AG09309 (cell line): ENCODE data around the gene AAMP.
"Not testable (repeated sequence)": the region's sequence is repeated elsewhere in the genome, so short reads cannot be mapped to it uniquely, and the experiment has no call there.

Experiments used
- DNase-seq: peaks from one replicate; pipeline ENCODE4 v3.0.0-alpha.2; 2010; ENCODE audit warnings: low read depth
- H3K4me3 ChIP-seq: 2 replicates; pipeline ENCODE4 v1.5.1; 2011; ENCODE audit warnings: mild to moderate bottlenecking, low read depth, low read length, moderate library complexity; ENCODE audit not compliant: control insufficient read depth
- TF ChIP-seq, protein P1 (sequence below): IDR thresholded peaks from 2 replicates; pipeline ENCODE4 v1.5.1; 2011; ENCODE audit warnings: mild to moderate bottlenecking, low read depth, low read length, inconsistent platforms; ENCODE audit not compliant: insufficient read depth, control insufficient read depth; ENCODE audit errors: missing control alignments

Gene AAMP

DNA sequence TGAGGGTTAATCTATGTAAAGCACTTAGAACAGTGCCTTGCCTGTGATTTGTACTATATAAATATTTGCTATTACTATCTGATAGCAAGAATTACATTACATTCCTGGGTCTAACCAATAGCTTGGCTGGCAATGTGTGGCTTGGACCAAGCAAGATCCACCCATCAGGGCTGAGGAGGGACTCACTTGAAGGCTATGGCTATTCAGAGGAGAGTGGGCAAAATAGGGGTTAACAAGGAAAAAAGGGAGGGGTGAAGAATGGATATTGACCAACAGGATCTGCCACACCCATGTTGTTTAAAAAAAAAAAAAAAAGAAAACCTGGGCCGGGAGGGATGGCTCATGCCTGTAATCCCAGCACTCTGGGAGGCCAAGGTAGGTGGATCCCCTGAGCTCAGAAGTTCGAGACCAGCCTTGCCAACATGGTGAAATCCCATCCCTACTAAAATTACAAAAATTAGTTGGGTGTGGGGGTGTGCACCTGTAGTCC, 42.4 kb upstream of the AAMP start:
- no peak overlapping the region for H3K4me3 ChIP-seq
- TF ChIP-seq, protein P1, sequence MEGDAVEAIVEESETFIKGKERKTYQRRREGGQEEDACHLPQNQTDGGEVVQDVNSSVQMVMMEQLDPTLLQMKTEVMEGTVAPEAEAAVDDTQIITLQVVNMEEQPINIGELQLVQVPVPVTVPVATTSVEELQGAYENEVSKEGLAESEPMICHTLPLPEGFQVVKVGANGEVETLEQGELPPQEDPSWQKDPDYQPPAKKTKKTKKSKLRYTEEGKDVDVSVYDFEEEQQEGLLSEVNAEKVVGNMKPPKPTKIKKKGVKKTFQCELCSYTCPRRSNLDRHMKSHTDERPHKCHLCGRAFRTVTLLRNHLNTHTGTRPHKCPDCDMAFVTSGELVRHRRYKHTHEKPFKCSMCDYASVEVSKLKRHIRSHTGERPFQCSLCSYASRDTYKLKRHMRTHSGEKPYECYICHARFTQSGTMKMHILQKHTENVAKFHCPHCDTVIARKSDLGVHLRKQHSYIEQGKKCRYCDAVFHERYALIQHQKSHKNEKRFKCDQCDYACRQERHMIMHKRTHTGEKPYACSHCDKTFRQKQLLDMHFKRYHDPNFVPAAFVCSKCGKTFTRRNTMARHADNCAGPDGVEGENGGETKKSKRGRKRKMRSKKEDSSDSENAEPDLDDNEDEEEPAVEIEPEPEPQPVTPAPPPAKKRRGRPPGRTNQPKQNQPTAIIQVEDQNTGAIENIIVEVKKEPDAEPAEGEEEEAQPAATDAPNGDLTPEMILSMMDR: no peak
- no peak for DNase-seq

DNA sequence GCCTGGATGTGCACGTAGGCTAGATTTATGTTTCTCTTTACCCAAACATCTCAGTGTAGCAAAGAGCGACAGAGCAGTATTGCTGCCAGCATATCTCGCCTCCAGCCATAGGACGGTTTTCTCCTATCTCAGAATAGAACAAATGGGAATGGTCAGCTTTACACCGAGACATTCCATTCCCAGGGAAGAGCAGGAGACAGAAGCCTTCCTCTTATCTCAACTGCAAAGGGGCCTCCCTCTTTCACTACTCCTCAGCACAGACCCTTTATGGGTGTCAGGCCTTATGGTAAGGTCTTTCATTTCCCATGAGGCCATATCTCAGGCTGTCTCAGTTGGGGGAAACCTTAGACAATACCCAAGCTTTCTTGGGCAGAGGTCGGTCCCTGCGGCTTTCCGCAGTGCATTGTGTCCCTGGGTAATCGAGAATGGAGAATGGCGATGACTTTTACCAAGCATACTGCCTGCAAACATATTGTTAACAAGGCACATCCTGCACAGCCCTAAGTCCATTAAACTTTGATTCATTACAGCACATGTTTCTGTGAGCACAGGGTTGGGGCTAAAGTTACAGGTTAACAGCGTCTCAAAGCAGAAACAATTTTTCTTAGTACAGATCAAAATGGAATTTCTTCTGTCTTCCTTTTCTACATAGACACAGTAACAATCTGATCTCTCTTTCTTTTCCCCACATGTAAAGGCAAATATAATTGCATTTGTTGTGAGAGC, 41.8 kb upstream of the AAMP start:
- DNase-seq, H3K4me3 ChIP-seq: not testable (repeated sequence)

DNA sequence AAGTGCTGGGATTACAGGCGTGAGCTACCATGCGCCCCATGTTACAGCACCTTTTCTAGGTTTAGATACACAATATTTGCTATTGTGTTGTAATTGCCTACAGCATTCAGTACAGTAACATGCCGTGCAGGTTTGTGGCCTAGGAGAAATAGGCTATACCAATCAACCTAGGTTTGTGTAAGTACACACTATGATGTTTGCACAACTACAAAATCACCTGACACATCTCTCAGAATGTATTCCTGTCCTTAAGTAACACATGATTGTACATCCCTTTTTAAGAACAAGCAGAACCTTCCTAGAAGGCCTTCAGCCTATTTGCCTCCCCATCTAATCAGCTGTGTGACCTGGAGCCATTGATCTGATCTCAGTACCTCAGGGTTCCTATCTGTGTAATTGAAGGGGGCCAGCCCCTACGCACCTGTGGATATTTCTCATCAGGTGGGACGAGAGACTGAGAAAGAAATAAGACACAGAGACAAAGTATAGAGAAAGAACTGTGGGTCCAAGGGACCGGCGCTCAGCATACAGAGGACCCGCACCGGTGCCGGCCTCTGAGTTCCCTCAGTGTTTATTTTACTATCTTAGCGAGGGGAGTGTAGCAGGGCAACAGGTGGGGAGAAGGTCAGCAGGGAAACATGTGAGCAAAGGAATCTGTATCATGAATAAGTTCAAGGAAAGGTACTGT, 41.1 kb upstream of the AAMP start:
- TF ChIP-seq, protein P1: no peak
- H3K4me3 ChIP-seq: no peak overlapping the region
- no peak for DNase-seq

DNA sequence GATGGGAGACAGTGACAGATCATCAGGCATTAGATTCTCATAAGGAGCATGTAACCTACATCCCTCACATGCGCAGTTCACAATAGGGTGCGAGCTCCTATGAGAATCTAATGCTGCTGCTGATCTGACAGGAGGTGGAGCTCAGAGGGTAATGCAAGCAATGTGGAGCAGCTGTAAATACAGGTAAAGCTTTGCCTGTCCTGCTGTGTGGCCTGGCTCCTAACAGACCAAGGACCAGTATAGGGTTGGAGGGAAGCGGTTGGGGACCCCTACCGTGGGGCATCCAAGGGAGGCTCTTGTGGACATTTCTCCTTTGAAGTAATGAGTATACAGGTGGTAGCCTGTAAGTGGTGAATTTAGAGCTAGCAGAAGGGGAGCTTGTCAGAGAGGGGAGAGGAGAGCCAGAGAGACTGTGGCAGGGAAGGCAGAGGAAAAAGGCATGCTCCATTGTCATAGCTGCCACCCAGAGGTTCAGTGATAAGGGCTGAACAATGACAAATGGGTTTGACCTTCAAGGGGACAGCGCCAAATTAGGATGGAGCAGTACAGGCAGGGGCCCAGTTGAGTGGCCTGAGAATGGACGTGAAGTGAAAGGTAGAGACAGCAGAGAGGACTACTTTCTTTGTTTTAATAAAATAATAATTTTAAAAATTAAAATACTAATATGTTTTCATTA, 37.6 kb upstream of the AAMP start:
- TF ChIP-seq, protein P1: no peak
- DNase-seq: no peak
- H3K4me3 ChIP-seq: no peak overlapping the region

DNA sequence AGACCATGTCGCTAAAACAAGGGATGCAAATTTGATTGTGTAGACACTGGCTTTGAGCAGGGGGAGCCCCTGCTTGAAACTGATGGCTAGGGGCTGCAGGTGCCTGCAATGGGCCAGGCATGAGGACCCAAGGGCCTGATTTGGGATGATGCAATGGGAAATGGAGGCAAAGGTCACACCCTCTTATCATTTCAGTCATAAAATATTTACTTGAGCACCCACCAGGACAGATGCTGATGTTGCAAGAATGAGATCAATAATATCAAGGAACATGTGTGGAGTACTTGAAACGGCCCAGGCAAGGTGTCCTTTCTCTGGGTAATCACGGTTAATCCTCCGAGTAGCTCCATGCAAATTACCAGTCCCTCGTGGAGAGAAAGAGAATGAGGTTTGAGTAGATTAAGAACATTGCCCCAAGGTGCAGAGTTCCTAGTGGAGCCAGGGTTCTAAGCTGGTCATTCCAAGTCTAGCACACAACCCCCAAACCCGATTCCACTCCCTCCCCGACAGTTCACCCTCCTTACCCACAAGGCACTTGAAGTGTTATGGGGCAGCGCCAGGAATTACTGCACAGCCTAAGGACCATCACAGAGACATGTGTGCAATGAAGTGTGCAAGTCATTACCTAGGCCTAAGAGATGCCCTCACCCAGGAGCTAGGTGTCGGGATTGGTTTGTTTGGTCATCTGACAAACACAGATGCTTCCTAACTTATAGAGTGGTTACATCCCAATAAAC, 36.4 kb upstream of the AAMP start:
- H3K4me3 ChIP-seq: no peak overlapping the region
- TF ChIP-seq, protein P1: no peak
- DNase-seq: no peak

DNA sequence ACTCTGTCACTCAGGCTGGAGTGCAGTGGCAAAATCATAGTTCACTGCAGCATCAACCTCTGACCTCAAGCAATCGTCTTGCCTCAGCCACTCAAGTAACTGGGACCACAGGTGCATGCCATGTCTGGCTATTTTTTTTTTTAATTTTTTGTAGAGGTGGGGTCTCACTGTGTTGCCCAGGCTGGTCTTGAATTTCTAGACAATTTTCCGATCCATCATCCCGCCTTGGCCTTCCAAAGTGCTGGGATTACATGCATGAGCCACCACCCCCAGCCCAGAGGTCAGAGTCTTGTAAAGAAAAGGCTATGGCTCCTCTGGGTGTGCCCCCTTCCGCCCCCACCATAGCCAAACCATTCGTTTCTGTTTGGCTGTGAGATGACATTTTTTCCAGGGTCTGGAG, 35.4 kb upstream of the AAMP start:
- TF ChIP-seq, protein P1: no peak
- DNase-seq: no peak
- no peak overlapping the region for H3K4me3 ChIP-seq
